HG03439 (cell line): ENCODE measurements around the gene NTN4.
"Not testable (repeated sequence)": the region's sequence is repeated elsewhere in the genome, so short reads cannot be mapped to it uniquely, and the experiment has no call there.

ENCODE experiments used
- ATAC-seq: cut with Tn5 transposase; IDR thresholded peaks from one replicate; pipeline ENCODE4 v1.9.1; 2021; ENCODE audit warnings: mild to moderate bottlenecking, moderate library complexity; ENCODE audit not compliant: unreplicated experiment

NTN4 gene

DNA sequence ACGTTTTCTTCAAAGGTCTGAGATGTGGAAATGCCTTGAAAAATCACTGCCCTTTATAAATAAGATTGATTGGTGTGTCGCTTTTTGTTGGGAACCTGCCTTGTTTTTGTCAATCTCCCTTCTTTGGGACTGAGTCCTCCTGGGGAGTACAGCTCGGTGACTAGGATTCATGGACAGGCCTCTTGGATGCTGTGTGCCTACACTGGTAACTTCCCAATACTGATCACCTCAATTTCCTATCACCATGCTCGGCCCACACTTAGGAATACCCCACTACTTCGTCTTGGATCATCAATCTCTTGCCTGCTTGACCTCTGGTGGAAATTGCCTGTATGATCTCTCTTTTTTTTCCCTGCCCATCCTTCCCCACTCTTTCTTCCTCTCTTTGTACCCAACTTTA, 34.2 kb downstream of the NTN4 start:
- no peak for ATAC-seq

DNA sequence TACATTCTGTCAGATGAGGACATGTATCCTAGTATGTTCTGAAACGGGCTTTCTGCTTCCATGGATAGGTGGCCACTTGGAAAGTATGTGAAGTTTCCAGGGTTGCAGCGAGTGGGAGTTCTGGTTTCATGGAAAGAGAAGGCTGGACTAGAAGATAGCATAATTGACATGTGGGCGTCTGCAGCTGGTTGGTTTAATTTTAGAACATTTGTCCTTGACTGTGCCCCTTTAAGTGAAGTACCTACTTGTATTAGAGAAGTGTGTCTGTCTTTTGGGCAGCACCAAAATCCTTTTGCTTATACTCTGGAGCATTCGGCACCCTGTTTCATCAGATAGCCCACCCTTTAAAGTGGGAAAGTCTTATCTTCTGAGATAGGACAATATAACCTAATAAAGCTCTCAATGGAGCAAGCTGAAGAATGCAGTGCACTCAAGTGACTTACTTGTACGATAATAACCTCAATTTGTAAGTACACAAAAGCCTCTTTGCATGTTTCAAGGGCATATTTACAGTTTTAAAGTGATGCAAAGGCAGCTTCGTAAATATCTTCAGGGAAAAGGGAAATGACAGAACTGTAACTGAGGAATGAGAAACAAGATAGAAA, 35.2 kb downstream of the NTN4 start:
- no peak for ATAC-seq

DNA sequence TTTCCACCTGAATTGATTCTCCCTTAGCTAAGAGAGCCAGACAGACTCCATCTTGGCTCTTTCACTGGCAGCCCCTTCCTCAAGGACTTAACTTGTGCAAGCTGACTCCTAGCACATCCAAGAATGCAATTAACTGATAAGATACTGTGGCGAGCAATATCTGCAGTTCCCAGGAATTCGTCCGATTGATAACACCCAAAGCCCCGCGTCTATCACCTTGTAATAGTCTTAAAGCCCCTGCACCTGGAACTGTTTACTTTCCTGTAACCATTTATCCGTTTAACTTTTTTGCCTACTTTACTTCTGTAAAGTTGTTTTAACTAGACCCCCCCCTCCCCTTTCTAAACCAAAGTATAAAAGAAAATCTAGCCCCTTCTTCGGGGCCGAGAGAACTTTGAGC, 44.5 kb downstream of the NTN4 start:
- not testable (repeated sequence) for ATAC-seq

DNA sequence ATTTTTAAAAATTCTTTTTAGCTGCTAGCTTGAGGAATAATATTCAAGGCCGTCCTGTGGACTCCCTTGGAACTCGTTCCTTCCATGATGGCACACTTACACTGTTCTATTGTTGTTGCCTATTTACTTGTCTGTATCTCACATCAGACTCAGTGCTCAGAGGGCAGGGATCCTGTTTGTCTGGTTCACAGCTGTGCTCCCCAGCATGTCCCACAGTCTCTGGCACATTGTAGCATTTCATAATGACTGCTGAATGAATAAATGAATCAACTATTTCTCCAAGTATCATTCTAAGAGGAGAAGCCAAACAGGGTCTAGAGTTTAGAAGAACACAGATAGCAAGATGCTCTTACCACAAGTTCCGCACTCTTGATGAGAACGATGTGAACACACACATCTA, 48.0 kb downstream of the NTN4 start:
- ATAC-seq = no peak

DNA sequence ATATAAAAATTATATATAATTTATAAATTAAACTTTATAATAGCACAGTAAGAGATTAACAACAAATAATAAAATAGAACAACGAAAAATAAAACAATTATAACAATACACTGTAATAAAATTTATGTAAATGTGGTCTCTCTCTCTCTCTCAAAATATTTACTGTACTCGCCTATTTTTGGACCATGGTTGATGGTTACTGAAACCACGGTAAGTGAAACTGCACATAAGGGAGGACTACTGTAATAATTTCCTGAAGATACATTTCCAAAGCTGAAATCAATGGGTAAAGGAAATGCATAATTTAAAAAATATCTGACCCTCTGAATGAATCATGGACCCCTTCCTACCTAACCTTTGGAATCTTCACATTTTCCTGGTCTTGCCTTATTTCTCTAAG, 48.9 kb downstream of the NTN4 start:
- no peak for ATAC-seq

DNA sequence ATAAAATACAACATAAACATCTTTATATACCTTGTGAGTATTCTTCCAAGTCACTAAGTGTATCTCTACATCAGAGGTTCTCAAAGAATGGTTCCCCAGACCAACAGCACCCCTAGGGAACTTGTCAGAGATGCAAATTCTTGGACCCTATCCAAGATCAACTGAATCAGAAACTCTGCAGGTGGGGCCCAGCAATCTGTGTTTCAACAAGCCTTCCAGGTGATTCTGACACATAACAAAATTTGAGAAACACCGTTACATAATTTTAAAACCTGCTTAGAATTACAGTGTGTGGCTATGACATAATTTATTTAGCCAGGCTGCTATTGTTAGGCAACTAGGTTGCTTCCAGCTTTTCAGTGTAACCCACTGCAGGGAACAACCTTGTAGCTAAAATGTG, 49.8 kb downstream of the NTN4 start:
- ATAC-seq = no peak

DNA sequence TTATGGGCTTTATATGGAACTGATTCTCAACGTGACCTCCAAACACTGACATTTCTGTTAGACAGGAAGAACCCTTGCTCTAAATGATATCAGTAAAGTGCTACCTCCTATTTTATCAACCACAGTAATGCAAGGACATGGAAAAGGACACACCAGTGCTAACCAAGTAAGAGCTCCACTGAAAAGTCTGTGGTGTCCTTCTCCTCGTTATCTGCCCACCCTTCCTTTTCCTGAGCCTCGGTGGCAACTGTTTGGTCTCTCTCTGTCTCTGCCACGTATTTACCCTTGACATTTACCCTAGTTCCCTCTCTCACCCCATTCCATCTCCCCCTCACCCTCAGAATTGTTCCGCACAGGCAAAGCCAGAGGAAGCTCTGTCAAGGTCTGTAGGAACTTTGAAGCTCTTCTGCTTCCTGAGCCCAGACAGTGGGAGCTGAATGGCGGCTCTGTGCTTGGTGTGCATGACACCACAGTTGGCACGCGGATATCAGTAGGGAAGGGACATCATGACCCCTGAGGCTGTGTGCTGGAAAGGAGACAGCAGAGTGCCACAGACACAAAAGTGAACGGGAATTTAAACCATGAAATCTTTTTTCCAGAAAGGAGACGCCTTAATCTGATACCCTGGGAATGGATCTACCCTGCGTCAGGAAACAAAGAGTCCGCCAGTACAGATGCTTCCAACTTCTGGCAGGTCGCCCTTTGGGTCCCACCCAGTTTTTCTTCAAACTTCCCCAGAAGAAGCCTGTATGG, 50.8 kb downstream of the NTN4 start:
- ATAC-seq = no peak

DNA sequence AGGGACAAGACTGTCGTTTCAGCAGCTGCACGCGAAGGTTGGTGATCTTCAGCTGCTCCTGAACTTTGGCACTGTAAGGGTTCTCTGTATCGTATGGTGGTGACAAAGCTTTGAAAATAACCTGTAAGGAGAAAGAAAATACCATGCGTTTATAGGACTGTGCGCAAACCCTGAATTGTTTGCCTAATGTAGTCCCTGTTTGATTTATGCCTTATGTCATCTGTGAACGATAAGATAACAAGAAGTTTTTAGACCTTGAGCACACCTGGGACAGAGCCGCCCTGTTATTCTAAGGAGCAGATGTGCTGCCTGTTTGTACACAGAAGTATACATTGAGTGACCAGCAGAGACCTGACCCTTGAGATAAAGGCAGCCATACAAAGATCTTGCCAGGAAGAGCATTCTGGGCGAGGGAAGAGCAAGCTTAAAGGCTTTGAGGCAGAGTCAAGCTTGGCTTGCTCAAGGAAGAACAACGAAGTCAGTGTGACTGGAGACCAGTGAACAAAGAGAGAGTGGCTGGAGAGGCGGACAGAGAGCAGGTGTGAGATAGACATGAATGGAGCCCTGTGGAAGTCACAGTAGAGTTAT, 52.4 kb downstream of the NTN4 start:
- no peak for ATAC-seq

DNA sequence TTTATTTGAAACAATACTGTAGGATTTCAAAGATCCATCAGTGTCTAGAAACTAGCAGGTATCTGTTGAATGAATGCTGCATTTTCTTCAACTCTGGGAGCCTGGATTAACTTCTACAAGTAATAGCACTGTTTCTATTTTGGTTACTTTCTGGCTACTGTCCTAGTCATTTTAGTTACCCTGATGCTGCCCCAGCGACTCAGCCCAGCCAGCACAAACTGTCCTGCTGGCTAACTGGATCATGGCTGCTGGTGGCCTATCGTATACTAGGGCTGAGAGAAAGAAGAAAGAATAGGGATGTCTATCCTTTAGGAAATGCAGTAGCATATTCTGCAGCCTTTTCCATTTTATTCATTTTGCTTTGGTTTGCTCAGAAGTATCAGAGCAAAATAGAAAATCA, 53.9 kb downstream of the NTN4 start:
- ATAC-seq = no peak

DNA sequence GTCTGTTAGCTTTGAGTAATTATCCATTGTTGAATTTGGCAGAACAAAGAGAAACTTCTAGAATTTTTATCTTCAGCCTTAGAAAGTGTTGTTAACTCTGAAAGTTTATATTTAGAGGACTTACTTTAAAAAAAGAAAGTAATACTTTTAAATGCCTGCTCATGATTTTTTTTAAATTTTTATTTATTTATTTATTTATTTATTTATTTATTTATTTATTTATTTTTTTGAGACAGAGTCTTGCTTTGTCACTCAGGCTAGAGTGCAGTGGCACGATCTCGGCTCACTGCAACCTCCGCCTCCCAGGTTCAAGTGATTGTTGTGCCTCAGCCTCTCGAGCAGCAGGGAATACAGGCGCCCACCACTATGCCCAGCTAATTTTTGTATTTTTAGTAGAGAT, 54.8 kb downstream of the NTN4 start:
- not testable (repeated sequence) for ATAC-seq

DNA sequence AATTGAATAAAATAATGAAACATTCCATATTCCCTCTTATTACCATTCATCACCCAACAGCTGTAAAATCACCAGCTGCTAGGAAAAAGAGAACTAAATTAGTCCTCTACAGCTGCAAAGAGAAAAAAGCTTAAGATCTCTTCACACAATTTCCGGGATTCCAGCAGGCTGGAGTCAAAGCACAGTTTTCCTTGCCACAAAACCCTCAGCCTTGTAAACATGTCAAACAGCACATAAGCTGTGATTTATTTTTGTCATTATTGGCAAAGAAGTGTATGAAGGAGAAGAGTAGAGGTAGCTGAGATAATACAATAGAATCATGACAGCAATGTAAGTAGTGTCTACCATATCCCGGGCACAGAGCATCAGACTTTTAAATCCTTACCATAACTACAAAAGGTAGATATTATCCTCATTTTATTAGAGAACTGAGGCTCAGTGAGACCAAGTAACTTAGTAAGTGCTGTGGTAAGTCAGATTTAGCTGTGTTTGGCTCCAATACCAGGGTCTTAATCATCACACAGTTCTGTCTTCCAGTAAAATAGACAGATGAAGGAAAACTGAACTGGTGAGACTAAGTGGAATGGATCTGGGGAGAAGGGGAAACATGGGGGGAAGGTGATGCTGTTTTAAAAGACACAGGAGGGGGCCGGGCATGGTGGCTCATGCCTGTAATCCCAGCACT, 57.3 kb downstream of the NTN4 start:
- ATAC-seq = no peak

DNA sequence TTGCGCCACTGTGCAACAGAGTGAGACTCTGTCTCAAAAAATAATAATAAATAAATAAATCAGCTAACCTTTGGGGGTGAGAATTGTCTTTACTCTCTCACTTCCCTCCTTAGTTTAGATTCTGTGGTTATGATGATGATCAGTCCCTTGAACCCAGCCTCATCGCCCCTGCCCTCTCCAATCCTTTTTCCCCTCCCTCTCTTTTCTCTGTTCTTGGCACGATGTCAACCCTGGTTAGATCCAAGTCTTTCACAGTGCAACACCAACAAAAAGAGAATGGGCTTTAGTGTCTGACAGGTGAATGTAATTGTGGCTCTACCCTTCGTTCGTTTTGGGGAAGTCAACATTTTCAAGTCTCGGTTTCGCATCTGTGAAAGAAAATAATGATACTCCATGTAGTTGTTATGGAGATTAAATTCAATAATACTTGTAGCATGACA, 59.0 kb downstream of the NTN4 start:
- ATAC-seq = no peak

DNA sequence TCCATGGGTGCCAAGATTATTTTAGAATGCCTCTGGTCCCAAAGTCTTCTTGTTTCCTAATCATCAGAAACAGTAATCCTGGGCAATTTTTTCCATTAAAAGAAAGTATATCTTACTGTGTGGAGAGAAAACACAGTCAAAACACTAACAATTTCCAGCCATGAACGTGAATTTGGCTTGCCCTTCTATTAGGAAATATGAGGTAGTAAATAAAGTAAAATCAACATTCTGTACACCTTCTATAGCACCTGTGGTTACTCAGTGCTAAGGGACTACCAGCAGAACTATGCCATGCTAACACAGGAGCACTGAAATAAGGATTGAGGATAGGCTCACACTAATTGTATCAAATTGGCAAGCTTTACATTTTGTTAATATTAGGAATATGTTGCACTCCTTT, 60.1 kb downstream of the NTN4 start:
- no peak for ATAC-seq

DNA sequence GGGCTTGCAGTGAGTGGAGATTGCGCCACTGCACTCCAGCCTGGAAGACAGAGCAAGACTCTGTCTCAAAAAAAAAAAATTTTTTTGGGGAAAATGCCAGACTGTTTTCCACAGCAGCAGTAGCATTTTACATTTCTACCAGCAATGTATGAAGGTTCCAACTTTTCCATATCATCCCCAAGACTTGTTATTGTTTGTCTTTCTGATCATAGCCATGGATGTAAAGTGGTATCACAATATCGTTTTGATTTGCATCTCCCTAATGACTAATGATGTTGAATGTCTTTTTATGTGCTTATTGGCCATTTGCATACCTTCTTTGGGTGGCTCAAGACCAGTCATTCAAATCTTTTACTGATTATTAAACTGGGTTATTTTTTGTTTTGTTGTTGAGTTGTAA, 63.7 kb downstream of the NTN4 start:
- ATAC-seq = no peak

DNA sequence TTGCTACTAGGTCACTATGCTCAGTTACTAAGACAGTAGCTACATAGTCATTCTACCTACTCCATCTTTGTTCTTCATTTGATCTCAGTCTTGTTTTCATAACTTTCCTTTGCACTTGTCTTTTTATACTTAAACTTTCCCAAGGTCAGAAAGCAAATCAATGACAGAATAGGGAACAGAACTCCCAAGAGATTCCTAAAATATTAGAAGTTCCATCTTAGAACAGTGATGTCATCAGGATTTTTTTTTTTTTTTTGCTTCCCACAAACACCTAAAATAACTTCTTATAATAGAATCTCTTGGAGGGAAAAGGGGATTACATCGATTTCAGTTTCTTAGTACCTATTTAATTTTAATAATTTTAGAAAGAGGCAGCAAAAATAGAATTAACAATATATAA, 65.8 kb downstream of the NTN4 start:
- no peak for ATAC-seq

DNA sequence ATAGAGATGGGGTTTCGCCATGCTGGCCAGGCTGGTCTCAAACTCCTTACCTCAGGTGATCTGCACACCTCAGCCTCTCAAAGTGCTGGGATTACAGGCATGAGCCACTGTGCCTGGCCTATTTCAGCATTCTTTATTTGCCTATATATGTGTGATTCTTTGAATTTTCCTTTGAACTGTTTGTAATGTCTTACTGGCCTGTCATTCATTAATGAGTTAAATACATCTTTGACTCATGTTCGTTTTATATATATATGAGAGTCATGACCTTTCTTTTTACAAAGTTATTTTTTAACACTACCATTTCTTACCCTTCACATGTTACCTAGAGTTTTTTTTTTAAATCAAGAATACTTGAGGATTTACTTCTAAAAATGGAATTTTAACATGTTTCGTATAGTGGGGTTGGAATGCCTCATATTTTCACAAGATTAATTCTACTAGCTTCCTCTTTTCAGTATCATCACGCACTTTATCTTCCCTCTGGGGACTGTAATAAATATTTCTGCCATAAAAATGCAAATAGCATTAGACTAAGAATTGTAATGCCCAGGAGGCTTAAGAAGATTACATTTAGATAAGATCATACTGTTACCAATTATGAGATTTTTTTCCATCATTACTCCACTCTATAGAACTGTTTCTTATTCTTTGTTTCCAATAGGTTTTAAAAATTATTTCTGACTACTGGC, 66.7 kb downstream of the NTN4 start:
- ATAC-seq = no peak

DNA sequence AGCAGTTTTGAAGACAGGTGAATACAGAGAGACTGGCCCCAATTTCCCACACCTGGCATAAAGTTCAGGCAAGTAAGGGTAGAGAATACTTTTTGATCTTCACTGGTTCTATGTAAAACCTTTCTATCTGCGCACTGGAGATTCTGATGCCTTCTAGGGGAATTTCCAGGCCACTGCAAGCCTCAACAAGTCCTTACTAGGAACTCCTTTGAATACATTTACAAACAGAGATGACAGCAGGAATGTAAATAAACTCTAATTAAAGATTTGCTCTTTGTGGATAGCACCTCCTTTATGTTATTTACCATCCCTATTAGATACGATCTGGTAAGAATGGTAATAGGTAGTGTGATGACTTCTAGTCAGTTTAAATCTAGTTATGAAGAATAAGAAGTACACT, 69.2 kb downstream of the NTN4 start:
- no peak for ATAC-seq

DNA sequence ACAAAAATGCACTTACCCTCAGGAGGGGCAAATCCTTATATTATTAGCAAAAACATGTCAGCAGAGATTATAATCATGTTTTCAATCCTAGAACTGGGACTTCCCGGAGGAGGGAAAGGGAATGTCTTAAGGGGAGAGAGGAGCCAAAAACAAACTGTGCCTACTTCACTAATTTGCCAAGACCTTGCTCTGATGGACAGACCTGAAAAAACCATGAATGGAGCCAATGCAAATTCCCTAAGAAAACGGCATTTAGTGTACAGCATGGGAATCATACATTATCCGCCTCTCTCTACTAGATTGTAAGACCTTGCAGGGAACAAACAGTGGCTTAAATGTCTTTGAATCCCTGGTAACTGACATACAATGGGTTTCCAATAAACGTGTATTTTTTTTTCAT, 70.4 kb downstream of the NTN4 start:
- no peak for ATAC-seq

DNA sequence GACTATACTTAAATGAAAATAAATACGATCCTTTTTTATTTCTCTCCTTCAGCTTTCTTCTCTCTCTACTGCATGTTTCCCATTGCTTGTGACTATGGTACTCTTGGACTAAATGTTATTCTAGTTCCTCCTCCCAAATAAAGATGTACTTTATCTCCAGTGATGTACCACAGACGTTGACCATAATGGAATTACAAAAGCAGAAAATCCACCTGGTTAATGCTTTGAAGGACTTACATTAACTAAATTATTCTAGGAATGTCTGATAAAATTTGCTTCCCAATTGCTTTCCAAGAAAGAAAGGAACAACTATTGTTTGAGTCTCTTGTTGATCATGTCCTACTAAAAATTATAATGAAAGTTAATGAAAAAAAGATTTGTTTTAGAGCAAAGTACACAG, 71.8 kb downstream of the NTN4 start:
- ATAC-seq = no peak

DNA sequence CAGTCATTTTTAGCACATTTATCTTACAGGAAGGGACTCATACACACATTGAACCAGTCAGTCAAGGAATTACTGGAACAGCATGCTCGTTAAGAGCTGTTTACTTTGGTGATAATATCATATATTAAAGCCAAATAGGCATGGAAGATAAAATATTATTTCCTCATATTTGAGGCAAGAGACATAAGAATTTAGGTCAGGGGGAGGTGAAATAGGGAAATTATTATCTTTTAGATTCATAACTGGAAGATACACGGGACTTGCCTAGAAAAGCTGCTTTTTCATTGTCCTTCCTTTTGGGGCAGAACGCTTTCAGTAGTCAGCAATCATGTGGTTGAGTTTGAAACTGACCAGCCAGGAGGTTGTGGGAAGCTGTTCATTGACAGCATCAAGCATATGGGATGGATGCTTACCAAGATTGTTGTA, 72.5 kb downstream of the NTN4 start:
- ATAC-seq = no peak

DNA sequence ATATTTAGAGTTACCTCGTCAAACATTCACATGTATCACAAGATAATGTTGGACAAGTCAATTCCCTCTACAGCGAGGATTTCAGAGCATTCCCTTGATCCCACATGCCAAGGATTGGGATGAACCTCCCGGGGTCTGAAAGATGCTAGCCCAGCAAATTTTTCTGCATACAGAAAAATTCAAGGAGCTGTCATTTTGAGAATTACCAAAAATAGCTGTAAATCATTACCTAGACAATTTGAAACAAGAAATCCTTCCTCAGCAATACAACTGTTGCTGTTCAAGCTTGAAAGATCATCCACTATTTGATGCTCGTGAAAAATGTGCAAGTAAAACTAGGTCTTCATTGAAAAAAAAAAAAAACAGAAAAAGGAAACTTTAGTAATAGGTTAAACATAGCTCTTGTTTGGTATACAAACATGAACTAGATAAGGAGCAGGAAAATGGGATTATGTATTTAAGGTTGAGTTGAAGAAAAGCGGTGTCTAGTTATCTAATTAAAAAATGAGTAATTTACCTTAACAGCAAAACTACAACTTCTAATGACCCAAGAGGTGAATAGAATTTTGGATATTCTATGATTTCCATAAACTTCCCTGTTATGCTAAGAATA, 73.1 kb downstream of the NTN4 start:
- no peak for ATAC-seq
